Measurements from ENCODE around the gene FYN. TPM values are rescaled to one million over a fixed set of nuclear protein-coding genes. Genes with fewer than 3 reads are reported as not detected.

Gene FYN
- total and polyA plus RNA-seq, 2 of the 13 experiments (the other 11 are each of a cell fraction or from before 2014, with no cell fraction given), result 15.5 to 24.6 TPM

GRCh38 chr6:111865909-111866546 lies 7.2 kb downstream of the FYN start:
- 77% methylated on average over 8 of the region's 8 CpGs for WGBS (ENCODE audit: low lambda C conversion rate)
- no peaks in the 10 kb centered on the region for H4K20me1 ChIP-seq (ENCODE audit: insufficient read depth, low read length)
- no peak overlapping the region for H2AFZ ChIP-seq (ENCODE audit: low read length)
- POLR2A ChIA-PET, result no interaction called here
- no peaks in the 10 kb centered on the region for H3K79me2 ChIP-seq (ENCODE audit: insufficient read depth, low read length)
- no peak for DNase-seq (ENCODE audit: low spot score)
- in situ Hi-C loops (cut with HindIII; ENCODE audit: extremely low pct_ligation_motif_present, low pct_unique_long_range_greater_than_20kb) (no loop called here), intact Hi-C loops (cut with micrococcal nuclease; ENCODE audit: unreplicated experiment) (no loop called here)
- H3K4me1 ChIP-seq (ENCODE audit: insufficient read depth, low read length), result peaks cover 20% of the 10 kb centered on the region
- no peak overlapping the region for H3K9ac ChIP-seq (ENCODE audit: insufficient read depth, low read depth, low read length)
- CTCF ChIA-PET (ENCODE audit: low intra/inter-chr PET ratio, low total read pairs), result no interaction called here
- H3K27ac ChIP-seq (ENCODE audit: extremely low read length, insufficient read depth, low read length), result no peak overlapping the region
- no peaks in the 10 kb centered on the region for H3K36me3 ChIP-seq (replicated peaks in 1 of 2; ENCODE audit: control insufficient read depth in 1 of 2, insufficient read depth in 2 of 2, low read length in 2 of 2)
- H3K4me3 ChIP-seq (replicated peaks in 1 of 3; ENCODE audit: insufficient read depth in 1 of 3, low read depth in 2 of 3, low read length in 3 of 3), result no peak overlapping the region
- FAIRE-seq, result no peak
- ATAC-seq, result no peak
- H3K9me3 ChIP-seq (ENCODE audit: low read length), result no peaks in the 10 kb centered on the region
- H3K4me2 ChIP-seq (ENCODE audit: low read depth, low read length), result no peak overlapping the region
- H3K27me3 ChIP-seq (ENCODE audit: control insufficient read depth in 1 of 2, insufficient read depth in 2 of 2, low read length in 2 of 2), result no peaks in the 10 kb centered on the region
- BruUV-seq (replicated peaks), result no TSS peak
- TF ChIP-seq EED (CRISPR knock-in tag; IDR thresholded peaks at IDR 0.05), result no peak
- no peak for TF ChIP-seq NFKB2 (CRISPR knock-in tag; IDR thresholded peaks at IDR 0.05; ENCODE audit: borderline replicate concordance)
- no peak for TF ChIP-seq XBP1 (CRISPR knock-in tag; IDR thresholded peaks at IDR 0.05)
- TF ChIP-seq LCORL (IDR thresholded peaks at IDR 0.05), result no peak
- no peak for TF ChIP-seq LCORL (CRISPR knock-in tag; IDR thresholded peaks at IDR 0.05)
- TF ChIP-seq GMEB1 (CRISPR knock-in tag; IDR thresholded peaks at IDR 0.05; ENCODE audit: borderline replicate concordance), result no peak
- no peak for TF ChIP-seq ZNF660 (CRISPR knock-in tag; IDR thresholded peaks at IDR 0.05; ENCODE audit: borderline replicate concordance, low read depth)
- no peak for TF ChIP-seq ARID3A (IDR thresholded peaks at IDR 0.05; ENCODE audit: low read depth, low read length)
- no peak for TF ChIP-seq ZNF263 (CRISPR knock-in tag; IDR thresholded peaks at IDR 0.05)
- no peak for TF ChIP-seq MATR3 (CRISPR knock-in tag; IDR thresholded peaks at IDR 0.05)
- no peak for TF ChIP-seq NR2F1 (CRISPR knock-in tag; IDR thresholded peaks at IDR 0.05)
- TF ChIP-seq ZKSCAN1 (IDR thresholded peaks at IDR 0.05; ENCODE audit: low read length), result no peak
- TF ChIP-seq E2F2 (CRISPR knock-in tag; IDR thresholded peaks at IDR 0.05; ENCODE audit: borderline replicate concordance), result no peak
- no peak for TF ChIP-seq ZNF567 (CRISPR knock-in tag; IDR thresholded peaks at IDR 0.05; ENCODE audit: borderline replicate concordance)
- TF ChIP-seq RFX1 (IDR thresholded peaks at IDR 0.05), result no peak
- TF ChIP-seq ZNF574 (CRISPR knock-in tag; IDR thresholded peaks at IDR 0.05), result no peak
- TF ChIP-seq ZFP36L1 (CRISPR knock-in tag; IDR thresholded peaks at IDR 0.05), result no peak
- no peak for TF ChIP-seq ARNT (IDR thresholded peaks at IDR 0.05)

All from HepG2 (cell line).